Stimulated activated CD4-positive, alpha-beta T cell treated with anti-CD3 and anti-CD28 coated beads, Interleukin-12 subunit alpha, Interleukin-12 subunit beta, amount 100 ng/mL, for 48 hours (primary cell): ENCODE measurements around the gene C10orf62.
"Not testable (repeated sequence)": the region's sequence is repeated elsewhere in the genome, so short reads cannot be mapped to it uniquely, and the experiment has no call there.

Experiments
- DNase-seq, 3 donors: peaks; one replicate each; pipeline ENCODE4 v3.0.0-alpha.2; 2020; ENCODE audit warnings: low read depth in 2 of 3, low spot score in 1 of 3

Gene C10orf62

DNA sequence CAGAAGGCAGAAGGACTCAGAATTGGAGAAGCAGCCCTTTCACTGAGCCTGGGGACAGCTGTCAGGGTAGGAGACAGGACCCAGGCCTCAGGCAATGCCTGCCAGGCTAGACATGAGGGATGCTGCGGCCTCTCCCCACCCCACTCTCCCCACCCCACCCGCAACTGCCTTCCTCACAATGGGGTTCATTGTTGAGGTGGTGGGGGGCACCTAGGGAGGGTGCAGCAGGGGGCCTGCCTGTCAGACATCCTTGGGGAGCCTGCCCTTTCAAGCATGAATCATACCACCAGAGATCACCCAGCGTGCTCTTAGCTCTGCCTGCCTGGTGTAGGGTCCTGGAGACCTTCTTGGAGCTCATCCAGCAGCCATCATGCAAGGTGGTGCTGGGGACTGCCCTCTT, at the start of gene C10orf62:
Gene C10orf62 (plus strand): TSS at position 243 of the 400 bp plus-strand sequence. CDS start 177 bp downstream, outside the sequence.
- DNase-seq: no peak

- DNase-seq: no peak
Measured at GRCh38 chr10:97540669-97541500, 48.6 kb upstream of the C10orf62 start.

- DNase-seq: peak in 2 of 3 donors; percentile 12 to 32
Measured at GRCh38 chr10:97542169-97543024, 47.1 kb upstream of the C10orf62 start.

GRCh38 chr10:97543025-97543546, 46.4 kb upstream of the C10orf62 start:
- DNase-seq: peak; percentile 60 to 62 (median 62)

GRCh38 chr10:97546456-97547270, 42.9 kb upstream of the C10orf62 start:
- DNase-seq: no peak

- DNase-seq: no peak
Measured at GRCh38 chr10:97547271-97547600, 42.3 kb upstream of the C10orf62 start.

DNA sequence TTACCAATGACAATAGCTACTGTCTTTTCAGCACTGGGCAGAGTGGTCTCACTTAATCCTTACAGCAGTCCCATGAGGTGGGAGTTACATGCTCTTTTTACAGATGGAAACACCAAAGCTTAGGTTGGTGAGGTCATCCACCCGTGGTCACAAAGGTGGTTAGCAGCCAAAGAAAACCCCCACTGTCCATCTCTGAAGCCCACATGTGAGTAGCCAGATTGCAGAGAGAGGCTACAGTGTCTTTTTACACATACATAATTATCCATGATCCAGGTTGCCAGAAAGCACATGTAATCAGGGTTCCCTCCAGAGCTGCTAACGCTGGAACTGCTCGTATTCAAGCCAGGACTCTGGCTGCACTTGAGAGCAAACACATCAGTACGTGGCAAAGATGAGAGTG, 41.6 kb upstream of the C10orf62 start:
- DNase-seq: no peak

DNA sequence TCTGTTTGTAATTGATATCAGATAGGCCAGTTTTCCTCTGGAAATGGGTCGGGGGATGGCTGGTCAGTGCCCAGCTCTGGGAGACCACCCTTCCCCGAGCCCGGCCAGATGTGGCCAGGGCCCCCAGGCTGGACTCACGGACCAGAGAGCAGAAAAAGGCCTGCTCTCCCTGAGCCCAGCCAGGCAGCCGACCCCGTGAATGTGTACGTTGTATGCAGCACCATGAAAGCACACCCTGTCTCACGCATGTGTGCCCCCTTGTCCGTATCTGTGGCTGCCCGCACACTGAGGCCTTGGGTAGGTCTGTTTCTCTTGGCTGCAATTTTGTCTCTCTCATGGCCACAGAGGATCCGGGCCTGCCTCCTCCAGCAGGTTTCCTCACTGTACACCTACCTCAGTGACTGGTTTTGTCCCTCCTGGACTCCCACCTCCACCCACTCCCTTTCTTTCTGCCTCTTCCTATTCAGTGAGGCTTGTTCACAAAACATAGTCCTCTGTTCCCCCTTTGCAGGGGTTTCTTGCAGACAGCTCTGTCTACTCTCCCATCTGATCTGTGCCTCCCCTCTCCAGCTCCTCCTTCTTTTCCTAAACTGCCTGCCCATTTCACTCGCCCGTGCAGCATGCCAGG, 40.6 kb upstream of the C10orf62 start:
- DNase-seq: no peak

DNA sequence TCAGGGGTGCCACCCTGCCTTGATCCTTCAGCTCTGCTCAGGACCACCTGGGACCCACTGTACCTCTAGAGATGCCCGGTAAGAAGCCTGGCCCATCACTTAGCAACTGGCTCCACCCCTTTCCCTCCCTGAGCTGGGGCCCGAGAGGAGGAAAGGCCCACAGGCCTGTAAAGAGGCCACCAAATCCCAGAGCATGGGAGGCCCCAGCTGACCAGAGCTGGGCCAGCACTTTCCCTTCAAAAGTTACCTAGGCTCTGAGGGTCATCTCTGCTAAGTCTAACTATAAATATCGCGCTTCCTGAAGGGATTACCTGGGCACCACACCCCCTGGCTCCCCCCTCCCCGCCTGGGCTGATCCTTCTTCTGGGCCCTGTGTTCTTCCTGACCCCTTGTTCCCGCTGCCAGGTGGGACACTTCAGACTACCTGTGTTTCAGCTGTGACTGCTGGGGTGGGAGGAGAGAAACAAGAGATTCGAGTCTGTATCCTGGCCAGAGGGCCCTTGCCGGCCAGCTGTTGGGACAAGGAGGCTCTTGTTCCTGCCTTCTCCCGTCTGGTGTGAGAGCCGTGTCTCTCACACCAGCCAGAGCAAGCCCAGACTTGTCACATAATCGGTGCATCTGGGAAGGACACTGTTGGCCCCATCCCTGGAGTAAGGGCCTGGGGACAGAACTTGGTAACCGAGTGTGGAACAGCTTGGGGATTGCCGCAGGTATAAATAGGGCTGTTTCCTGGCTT, 39.8 kb upstream of the C10orf62 start:
- DNase-seq: no peak

DNA sequence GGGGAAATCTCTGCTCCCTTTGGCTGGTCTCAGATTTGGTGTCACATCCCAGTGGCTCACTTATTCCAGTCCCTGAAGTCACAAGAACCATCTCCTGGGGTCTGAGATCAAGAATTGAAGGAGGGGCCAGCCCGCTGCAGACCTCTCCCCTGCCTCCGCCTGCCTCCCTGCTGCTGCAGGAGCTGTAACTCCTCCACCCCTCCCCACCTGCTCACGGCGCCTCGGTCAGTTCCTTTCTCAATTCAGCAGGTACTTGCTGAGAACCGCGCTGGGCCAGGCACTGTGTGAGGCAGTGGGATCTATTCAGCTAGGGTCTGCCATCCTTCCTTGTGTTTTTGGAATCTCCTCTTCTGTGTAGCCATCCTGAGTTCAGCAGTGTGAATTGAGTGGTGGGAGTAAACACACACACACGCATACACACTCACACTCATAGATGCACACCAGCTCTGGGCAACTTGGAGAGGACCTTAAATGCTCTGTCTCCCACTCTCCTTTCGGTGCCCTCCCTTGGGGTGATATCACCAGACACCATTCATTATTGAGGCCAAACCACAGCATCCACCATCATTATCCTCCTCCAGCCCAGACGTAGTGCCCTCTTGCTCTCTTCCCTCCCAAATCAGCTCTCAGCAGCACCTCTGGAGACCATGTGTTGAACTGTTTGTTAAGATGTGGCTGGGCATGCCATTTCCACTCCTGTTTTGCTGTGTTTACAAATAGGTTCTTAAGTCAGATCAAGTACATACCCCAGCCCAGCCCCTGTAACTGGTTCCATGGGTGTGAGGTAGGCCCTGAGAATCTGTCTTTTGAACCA, 39.0 kb upstream of the C10orf62 start:
- DNase-seq: no peak

DNA sequence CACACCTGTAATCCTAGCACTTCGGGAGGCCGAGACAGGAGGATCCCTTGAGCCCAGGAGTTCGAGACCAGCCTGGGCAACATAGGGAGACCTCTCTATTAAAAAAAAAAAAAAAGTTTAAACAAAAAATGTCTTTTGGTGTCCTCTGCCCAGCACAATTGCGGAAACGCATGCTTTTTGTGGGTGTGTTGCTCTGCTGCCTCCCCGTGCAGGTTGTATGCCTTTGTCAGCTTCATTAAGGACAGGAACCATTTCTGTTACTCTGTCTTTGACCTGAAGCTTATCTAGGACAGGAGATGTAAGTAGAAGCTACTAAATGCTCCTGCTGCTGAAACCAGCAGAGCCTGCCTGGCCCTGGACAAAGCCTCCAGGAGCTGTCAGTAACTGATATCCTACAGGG, 38.2 kb upstream of the C10orf62 start:
- no peak for DNase-seq

GRCh38 chr10:97553575-97554031, 35.9 kb upstream of the C10orf62 start:
- peak in 2 of 3 donors; percentile 50 to 54 for DNase-seq

GRCh38 chr10:97554336-97554735, 35.2 kb upstream of the C10orf62 start:
- not testable (repeated sequence) for DNase-seq

DNA sequence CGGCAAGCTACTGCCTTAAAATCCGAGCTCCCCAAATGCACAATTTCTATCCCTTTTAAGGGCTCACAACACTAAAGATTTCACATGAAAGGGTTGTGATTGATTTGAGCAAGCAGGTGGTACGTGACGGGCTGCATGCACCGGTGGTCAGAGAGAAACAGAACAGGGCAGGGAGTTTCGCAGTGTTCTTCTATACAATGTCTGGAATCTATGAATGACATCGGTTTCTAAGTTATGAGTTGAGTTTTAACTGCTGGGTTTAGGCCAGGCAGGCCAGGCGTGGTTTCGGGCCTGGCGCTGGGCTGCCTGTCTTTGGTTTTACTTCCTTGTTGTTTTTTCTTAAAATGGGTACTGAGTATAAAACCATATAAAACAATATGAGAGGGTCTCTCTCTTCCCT, 34.0 kb upstream of the C10orf62 start:
- DNase-seq: not testable (repeated sequence)

DNA sequence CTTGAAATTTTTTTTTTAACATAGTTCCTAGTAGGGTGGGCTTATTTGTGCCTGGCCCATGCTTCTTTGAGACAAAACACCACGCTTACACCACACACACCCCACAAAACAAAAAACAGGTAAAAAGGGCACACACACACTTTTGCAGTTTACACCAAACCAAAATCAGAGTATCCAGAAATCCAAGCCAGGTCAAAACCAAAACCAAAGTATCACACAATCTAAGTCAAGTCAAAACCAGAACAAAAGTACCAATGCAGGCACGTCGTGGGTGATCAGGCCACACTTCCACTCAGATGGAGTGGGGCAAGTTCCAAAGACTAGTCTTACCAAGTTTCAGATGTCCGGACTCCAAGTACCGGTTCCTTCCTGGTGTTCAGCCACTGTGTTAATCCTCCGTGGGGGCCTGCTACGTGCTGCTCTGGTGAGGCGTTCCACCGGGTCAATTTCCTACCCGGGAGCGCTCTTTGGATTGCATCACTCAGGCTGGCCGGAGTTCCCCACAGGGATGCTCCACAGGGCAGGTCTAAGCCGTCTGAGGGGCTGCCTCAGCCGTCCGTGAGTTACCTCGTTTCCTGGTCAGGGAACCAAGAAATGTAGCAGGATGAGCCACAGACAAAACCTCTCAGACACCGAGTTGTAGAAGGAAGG, 28.7 kb upstream of the C10orf62 start:
- not testable (repeated sequence) for DNase-seq

- not testable (repeated sequence) for DNase-seq
Measured at GRCh38 chr10:97561386-97562077, 28.0 kb upstream of the C10orf62 start.

GRCh38 chr10:97562329-97562728, 27.2 kb upstream of the C10orf62 start:
- not testable (repeated sequence) for DNase-seq

DNA sequence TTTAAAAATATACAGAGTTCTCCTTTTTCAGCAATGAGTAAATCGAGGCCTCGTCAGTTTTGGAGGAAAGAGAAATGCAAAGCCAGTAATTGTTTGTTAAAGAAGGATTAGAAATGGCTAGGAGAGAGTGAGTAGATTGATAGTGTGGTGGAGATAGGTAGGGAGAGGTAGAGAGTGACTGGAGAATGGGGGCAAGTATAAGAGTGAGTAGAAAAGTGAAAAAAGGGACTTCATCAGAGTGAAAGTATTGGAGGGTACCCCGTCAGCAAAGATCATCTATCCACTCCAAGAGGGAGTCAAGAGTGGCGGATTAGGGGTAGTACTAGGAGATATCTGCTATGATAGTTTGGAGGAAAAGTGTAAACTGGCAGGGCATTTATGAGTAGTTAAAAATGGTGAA, 26.2 kb upstream of the C10orf62 start:
- DNase-seq: no peak
